GM12878 (cell line): Measurements from ENCODE around the gene PEMT. TPM values are rescaled to one million over a fixed set of nuclear protein-coding genes. Genes with fewer than 3 reads are reported as not detected.

ENCODE experiments used
- ATAC-seq: fragments of 200-7000 bp; cut with Tn5 transposase; 3 replicates; pipeline ENCODE4 v1.9.1; 2020; ENCODE audit warnings: mild to moderate bottlenecking, moderate library complexity
- BruUV-seq: library from RNA; stranded (reverse); fragments of 400-500 nt; replicated peaks from 2 replicates; lab custom pipeline; 2021; lab: Mats Ljungman, UMichigan
- CTCF ChIA-PET: fragments of 300-600 bp; sonication (Branson Sonifier 250); formaldehyde crosslinking; extraction: SDS; loops from one replicate; lab custom pipeline; 2021; ENCODE audit warnings: inconsistent platforms; lab: Yijun Ruan, JAX
- POLR2A ChIA-PET: fragments of 350-600 bp; formaldehyde crosslinking; extraction: SDS; loops from one replicate; lab custom pipeline; 2021; ENCODE audit warnings: inconsistent platforms; lab: Charles Lee
- RAD21 ChIA-PET: fragments of 300-600 bp; sonication (Branson Sonifier 250); formaldehyde crosslinking; loops from one replicate; lab custom pipeline; 2023; ENCODE audit warnings: antibody characterized with exemption; ENCODE audit not compliant: unreplicated experiment; lab: Charles Lee
- SMC1A ChIA-PET: fragments of 300-600 bp; sonication (Branson Sonifier 250); formaldehyde crosslinking; loops from one replicate; lab custom pipeline; 2023; ENCODE audit not compliant: unreplicated experiment, uncharacterized antibody; lab: Charles Lee
- DNase-seq: peaks from one replicate; pipeline ENCODE4 v3.0.0-alpha.2; 2011; ENCODE audit warnings: low read depth, low spot score
- FAIRE-seq: peaks from 3 replicates; lab custom pipeline; 2011; peaks lifted over from hg19 to GRCh38; lab: Jason Lieb, UNC
- H2AFZ ChIP-seq: 2 replicates; pipeline ENCODE4 v1.6.0; 2011; ENCODE audit warnings: low read depth, low read length, control low read depth; ENCODE audit not compliant: control insufficient read depth
- H3K27ac ChIP-seq: 2 replicates; pipeline ENCODE4 v1.5.1; 2011; ENCODE audit warnings: control low read depth; ENCODE audit not compliant: control insufficient read depth, insufficient read depth
- H3K27me3 ChIP-seq, 2 experiments: replicated peaks in 1 of 2; 2 replicates each; pipeline versions ENCODE4 v1.6.0 to v1.6.1; 2011; ENCODE audit warnings: low read length in 1 of 2; ENCODE audit not compliant: control insufficient read depth in 2 of 2, insufficient read depth in 2 of 2
- H3K36me3 ChIP-seq, 2 experiments: 2 replicates each; pipeline ENCODE4 v1.5.1; 2011; ENCODE audit warnings: low read length in 1 of 2; ENCODE audit not compliant: control insufficient read depth in 2 of 2, insufficient read depth in 2 of 2
- H3K4me1 ChIP-seq: 2 replicates; pipeline ENCODE4 v1.6.1; 2011; ENCODE audit warnings: mild to moderate bottlenecking, low read length, moderate library complexity, mixed read lengths; ENCODE audit not compliant: control insufficient read depth, insufficient read depth
- H3K4me2 ChIP-seq: 2 replicates; pipeline ENCODE4 v1.6.0; 2011; ENCODE audit warnings: control low read depth; ENCODE audit not compliant: control insufficient read depth, insufficient read depth
- H3K4me3 ChIP-seq: fragments of 200-600 bp; sonication (generic); 2 replicates; pipeline ENCODE4 v1.5.1; 2016
- H3K79me2 ChIP-seq: 2 replicates; pipeline ENCODE4 v1.6.0; 2011; ENCODE audit warnings: low read length; ENCODE audit not compliant: control insufficient read depth, insufficient read depth
- H3K9ac ChIP-seq: 2 replicates; pipeline ENCODE4 v1.8.0; 2011; ENCODE audit warnings: low read length, control low read depth, mixed read lengths; ENCODE audit not compliant: control insufficient read depth, insufficient read depth
- H3K9me3 ChIP-seq: replicated peaks from 3 replicates; pipeline ENCODE4 v1.5.1; 2011; ENCODE audit warnings: mild to moderate bottlenecking, low read length; ENCODE audit not compliant: control insufficient read depth, insufficient read depth
- H4K20me1 ChIP-seq: 2 replicates; pipeline ENCODE4 v1.6.0; 2011; ENCODE audit not compliant: control insufficient read depth, insufficient read depth
- BMI1 ChIP-seq: fragments of 450-650 bp; IDR thresholded peaks from 2 replicates; pipeline ENCODE4 v1.6.1; 2016; ENCODE audit warnings: mild to moderate bottlenecking, moderate library complexity, borderline replicate concordance
- EED ChIP-seq: sonication (generic); IDR thresholded peaks from 2 replicates; pipeline ENCODE4 v1.6.1; 2016; ENCODE audit warnings: antibody characterized with exemption, low read depth
- FOXM1 ChIP-seq: IDR thresholded peaks from 2 replicates; pipeline ENCODE4 v1.6.1; 2012; ENCODE audit warnings: low read depth, mild to moderate bottlenecking, inconsistent platforms, low read length, moderate library complexity
- GATAD2B ChIP-seq: fragments of 450-650 bp; conservative IDR thresholded peaks from 2 replicates; pipeline ENCODE4 v1.6.1; 2017; ENCODE audit warnings: low read depth, mild to moderate bottlenecking, moderate library complexity
- MEF2B ChIP-seq: fragments of 450-650 bp; IDR thresholded peaks from 2 replicates; pipeline ENCODE4 v1.6.1; 2018; ENCODE audit warnings: mild to moderate bottlenecking, moderate library complexity; ENCODE audit not compliant: partially characterized antibody, poor library complexity, severe bottlenecking
- NFIC ChIP-seq: IDR thresholded peaks from 2 replicates; pipeline ENCODE4 v1.6.1; 2012; ENCODE audit warnings: low read depth, mild to moderate bottlenecking, inconsistent platforms, low read length, moderate library complexity
- PML ChIP-seq: IDR thresholded peaks from 2 replicates; pipeline ENCODE4 v1.6.1; 2012; ENCODE audit warnings: low read length, inconsistent platforms
- SIX5 ChIP-seq: IDR thresholded peaks from 2 replicates; pipeline ENCODE4 v1.6.1; 2011; ENCODE audit warnings: mild to moderate bottlenecking, low read depth, low read length, moderate library complexity; ENCODE audit not compliant: severe bottlenecking
- SP1 ChIP-seq: IDR thresholded peaks from one replicate; pipeline ENCODE4 v1.6.1; 2011; ENCODE audit warnings: low read depth, low read length
- WGBS: methylation state at CpG from one replicate; pipeline ENCODE4 v1.1.6; 2016; ENCODE audit warnings: low lambda C conversion rate; ENCODE audit not compliant: insufficient replicate concordance, insufficient coverage; ENCODE audit errors: missing lambda C conversion rate; 5-methylcytosine and 5-hydroxymethylcytosine counted together
- in situ Hi-C: fragments of 300-500 bp; cut with MboI; formaldehyde crosslinking; loops from 9 replicates; pipeline ENCODE4 v1.14.3; 2018; ENCODE audit warnings: mixed read lengths
- intact Hi-C: fragments of 100-400 bp; cut with micrococcal nuclease; formaldehyde crosslinking; loops from one replicate; pipeline ENCODE4 v1.14.2; 2022; ENCODE audit not compliant: unreplicated experiment
- polyA plus RNA-seq, 11 experiments: library from polyadenylated mRNA; depleted of rRNA in 4 of 11; unstranded in 6 of 11; stranded (reverse) in 5 of 11; fragments of >200 nt; fragmentation: Nextera tagmentation in 4 of 11; fragmentation: Illumina TruSeq in 1 of 11; extraction: Ambion mirVana in 4 of 11; extraction: Trizol in 1 of 11; gene quantifications; 1 replicate in 1 of 11; 2 replicates in 10 of 11; pipeline versions ENCODE4 v1.2.1 to v1.2.3, GENCODE V29; 2011 to 2016; ENCODE audit warnings: inconsistent platforms in 2 of 11, missing spikeins in 2 of 11, low read depth in 1 of 11
- total RNA-seq, 4 experiments: library from RNA; depleted of rRNA in 3 of 4; stranded (reverse); fragments of >200 nt in 3 of 4; fragmentation: Illumina TruSeq in 1 of 4; extraction: Trizol in 1 of 4; gene quantifications; 2 replicates each; pipeline versions ENCODE4 v1.2.1 to v1.2.3, GENCODE V29; 2013 to 2021
- TF ChIP-seq, protein P1 (sequence below): fragments of 450-650 bp; IDR thresholded peaks from 2 replicates; pipeline ENCODE4 v1.6.1; 2017; ENCODE audit warnings: low read depth, mild to moderate bottlenecking, moderate library complexity

Gene PEMT
- total and polyA plus RNA-seq, 10 of the 15 experiments (the other 5 are each of a cell fraction or from before 2014, with no cell fraction given), result 2.8 to 44.7 (median 25.4) TPM

DNA sequence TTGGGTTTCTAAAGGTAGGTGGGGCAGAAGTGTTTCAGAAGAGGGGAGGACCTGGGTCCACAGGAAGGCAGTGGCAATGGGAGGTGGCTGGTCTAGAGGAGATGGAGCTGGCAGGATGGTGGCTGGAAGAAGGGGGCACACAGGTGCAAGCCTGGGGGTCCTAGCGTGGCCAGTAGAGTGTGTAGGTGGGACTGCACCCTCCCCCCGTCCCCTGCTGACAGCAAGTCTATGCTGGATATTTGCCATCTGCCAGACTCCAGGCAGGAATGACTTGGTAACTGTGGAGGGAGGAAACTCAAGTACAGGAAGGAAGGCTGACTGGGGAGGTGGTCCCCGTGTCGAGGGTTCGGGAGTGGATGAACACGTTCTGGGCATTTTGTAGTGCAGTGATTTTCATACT is 106.1 kb downstream of the PEMT start:
- Histone ChIP-seq H3K79me2 (peaks cover 13% of the 10 kb centered on the region), H3K9ac (no peak overlapping the region), H3K27ac (no peak overlapping the region), H2AFZ (no peak overlapping the region), H3K4me3 (no peak overlapping the region), H3K4me1 (no peaks in the 10 kb centered on the region), H4K20me1 (no peaks in the 10 kb centered on the region), H3K36me3 (peaks cover 5 to 6% of the 10 kb centered on the region in 2 experiments), H3K4me2 (no peak overlapping the region), H3K27me3 (no peaks in the 10 kb centered on the region), H3K9me3 (no peaks in the 10 kb centered on the region)
- RAD21 ChIA-PET, result no interaction called here
- DNase-seq (no peak), ATAC-seq (no peak), FAIRE-seq (no peak)
- TF ChIP-seq NFIC (no peak), MEF2B (no peak), PML (no peak), BMI1 (no peak), SIX5 (no peak), GATAD2B (no peak), FOXM1 (no peak), EED (no peak), SP1 (no peak)
- TF ChIP-seq, protein P1, sequence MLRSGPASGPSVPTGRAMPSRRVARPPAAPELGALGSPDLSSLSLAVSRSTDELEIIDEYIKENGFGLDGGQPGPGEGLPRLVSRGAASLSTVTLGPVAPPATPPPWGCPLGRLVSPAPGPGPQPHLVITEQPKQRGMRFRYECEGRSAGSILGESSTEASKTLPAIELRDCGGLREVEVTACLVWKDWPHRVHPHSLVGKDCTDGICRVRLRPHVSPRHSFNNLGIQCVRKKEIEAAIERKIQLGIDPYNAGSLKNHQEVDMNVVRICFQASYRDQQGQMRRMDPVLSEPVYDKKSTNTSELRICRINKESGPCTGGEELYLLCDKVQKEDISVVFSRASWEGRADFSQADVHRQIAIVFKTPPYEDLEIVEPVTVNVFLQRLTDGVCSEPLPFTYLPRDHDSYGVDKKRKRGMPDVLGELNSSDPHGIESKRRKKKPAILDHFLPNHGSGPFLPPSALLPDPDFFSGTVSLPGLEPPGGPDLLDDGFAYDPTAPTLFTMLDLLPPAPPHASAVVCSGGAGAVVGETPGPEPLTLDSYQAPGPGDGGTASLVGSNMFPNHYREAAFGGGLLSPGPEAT, result no peak
- intact Hi-C loops, result no loop called here
- in situ Hi-C loops, result no loop called here
- POLR2A ChIA-PET, result no interaction called here
- SMC1A ChIA-PET, result no interaction called here
- 82% methylated on average over 6 of the region's 6 CpGs for WGBS
- CTCF ChIA-PET, result no interaction called here
- no TSS peak for BruUV-seq
